Memory B cell (primary cell): ENCODE data around the gene ARHGAP8.

ENCODE experiments used
- ATAC-seq: fragments of 150-1000 bp; cut with Tn5 transposase; 2 replicates; pipeline ENCODE4 v1.10.0; 2021; ENCODE audit warnings: low read depth, mild to moderate bottlenecking, moderate library complexity
- DNase-seq, 2 donors: peaks; one replicate each; pipeline ENCODE4 v3.0.0; 2022; ENCODE audit warnings: low spot score in 2 of 2
- H3K27ac Mint-ChIP-seq: one replicate; pipeline ENCODE4 v1.8.0; 2022; ENCODE audit warnings: mild to moderate bottlenecking, moderate library complexity, mixed read lengths
- H3K27me3 Mint-ChIP-seq: one replicate; pipeline ENCODE4 v1.8.0; 2022; ENCODE audit warnings: mixed read lengths
- H3K36me3 Mint-ChIP-seq: one replicate; pipeline ENCODE4 v1.8.0; 2022; ENCODE audit warnings: mild to moderate bottlenecking, mixed read lengths
- H3K4me1 Mint-ChIP-seq: one replicate; pipeline ENCODE4 v1.8.0; 2022; ENCODE audit warnings: mixed read lengths
- H3K4me3 Mint-ChIP-seq: one replicate; pipeline ENCODE4 v1.8.0; 2022; ENCODE audit warnings: mild to moderate bottlenecking, moderate library complexity, mixed read lengths
- H3K9me3 Mint-ChIP-seq: one replicate; pipeline ENCODE4 v1.8.0; 2022; ENCODE audit warnings: mixed read lengths

ARHGAP8 gene

GRCh38 chr22:44907765-44908737, 155.7 kb downstream of the ARHGAP8 start:
- peaks cover 24% of the 10 kb centered on the region for H3K27me3 Mint-ChIP-seq
- ATAC-seq (no peak), DNase-seq (no peak)
- no peak overlapping the region for H3K27ac Mint-ChIP-seq
- peaks cover 19% of the 10 kb centered on the region for H3K9me3 Mint-ChIP-seq
- peaks cover 6% of the 10 kb centered on the region for H3K36me3 Mint-ChIP-seq
- H3K4me3 Mint-ChIP-seq: no peak overlapping the region
- no peaks in the 10 kb centered on the region for H3K4me1 Mint-ChIP-seq

DNA sequence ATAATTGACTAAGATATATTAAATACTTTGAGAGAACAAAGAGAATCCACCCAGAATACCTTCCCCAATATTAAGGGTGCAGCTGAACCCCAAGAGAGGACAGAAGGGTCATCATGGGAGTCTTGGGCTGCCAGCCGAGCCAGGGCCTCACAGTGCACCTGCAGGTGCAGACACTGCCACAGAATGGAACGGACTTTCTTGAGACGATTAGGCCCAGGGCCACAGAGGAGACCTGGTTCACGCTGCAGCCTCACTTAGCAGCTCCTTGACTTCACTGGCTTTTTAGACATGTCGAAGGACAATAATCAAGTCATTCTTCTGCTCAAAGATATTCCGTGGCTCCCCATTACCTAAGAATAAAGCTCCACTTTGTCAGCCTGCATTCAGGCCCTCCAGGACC, 156.9 kb downstream of the ARHGAP8 start:
- DNase-seq (no peak), ATAC-seq (no peak)
- Mint-ChIP-seq H3K4me1 (no peaks in the 10 kb centered on the region), H3K4me3 (no peak overlapping the region), H3K27ac (no peak overlapping the region), H3K9me3 (peaks cover 18% of the 10 kb centered on the region), H3K27me3 (peaks cover 24% of the 10 kb centered on the region), H3K36me3 (peaks cover 6% of the 10 kb centered on the region)
